ENCODE results near the gene RFX2. TPM values are rescaled to one million over a fixed set of nuclear protein-coding genes. Genes with fewer than 3 reads are reported as not detected.

The RFX2 gene
- total RNA-seq, 2 donors from 2014 or later = 14.0 to 14.8 TPM

GRCh38 chr19:6126335-6126974 is 16.2 kb upstream of the RFX2 start:
- intact Hi-C loops (cut with DNase I) = no loop called here

GRCh38 chr19:6125571-6125989 is 15.3 kb upstream of the RFX2 start:
- Histone ChIP-seq H3K27me3 (no peaks in the 10 kb centered on the region), H3K4me3 (no peak overlapping the region), H3K9me3 (no peaks in the 10 kb centered on the region), H3K27ac (no peak overlapping the region), H3K4me1 (no peaks in the 10 kb centered on the region), H3K36me3 (replicated peaks in 1 of 2; ENCODE audit: insufficient read depth in 1 of 2, low read depth in 2 of 2) (no peaks in the 10 kb centered on the region)
- WGBS, 2 donors = 19 to 42% methylated on average over 5 to 6 of the region's 6 CpGs
- intact Hi-C loops (cut with DNase I) = no loop called here
- DNase-seq (peak; percentile 67 to 79 (median 72)), ATAC-seq (peak; percentile 90)
- TF ChIP-seq, protein P1, sequence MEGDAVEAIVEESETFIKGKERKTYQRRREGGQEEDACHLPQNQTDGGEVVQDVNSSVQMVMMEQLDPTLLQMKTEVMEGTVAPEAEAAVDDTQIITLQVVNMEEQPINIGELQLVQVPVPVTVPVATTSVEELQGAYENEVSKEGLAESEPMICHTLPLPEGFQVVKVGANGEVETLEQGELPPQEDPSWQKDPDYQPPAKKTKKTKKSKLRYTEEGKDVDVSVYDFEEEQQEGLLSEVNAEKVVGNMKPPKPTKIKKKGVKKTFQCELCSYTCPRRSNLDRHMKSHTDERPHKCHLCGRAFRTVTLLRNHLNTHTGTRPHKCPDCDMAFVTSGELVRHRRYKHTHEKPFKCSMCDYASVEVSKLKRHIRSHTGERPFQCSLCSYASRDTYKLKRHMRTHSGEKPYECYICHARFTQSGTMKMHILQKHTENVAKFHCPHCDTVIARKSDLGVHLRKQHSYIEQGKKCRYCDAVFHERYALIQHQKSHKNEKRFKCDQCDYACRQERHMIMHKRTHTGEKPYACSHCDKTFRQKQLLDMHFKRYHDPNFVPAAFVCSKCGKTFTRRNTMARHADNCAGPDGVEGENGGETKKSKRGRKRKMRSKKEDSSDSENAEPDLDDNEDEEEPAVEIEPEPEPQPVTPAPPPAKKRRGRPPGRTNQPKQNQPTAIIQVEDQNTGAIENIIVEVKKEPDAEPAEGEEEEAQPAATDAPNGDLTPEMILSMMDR (IDR thresholded peaks at IDR 0.05) = peak; percentile 49 to 88 (median 84)
- no peak for TF ChIP-seq POLR2A (IDR thresholded peaks at IDR 0.05)

More at GRCh38 chr19:6126335-6126974, 16.2 kb upstream of the RFX2 start:
- H3K27me3 ChIP-seq = no peaks in the 10 kb centered on the region
- H3K27ac ChIP-seq = no peak overlapping the region
- WGBS, 2 donors = 28 to 36% methylated on average over 3 of the region's 3 CpGs
- no peaks in the 10 kb centered on the region for H3K9me3 ChIP-seq
- no peak for TF ChIP-seq POLR2A (IDR thresholded peaks at IDR 0.05)
- TF ChIP-seq, protein P1 (IDR thresholded peaks at IDR 0.05) = peak in 4 of 7 experiments; percentile 28 to 46 (median 34)
- H3K4me1 ChIP-seq = no peaks in the 10 kb centered on the region
- no peaks in the 10 kb centered on the region for H3K36me3 ChIP-seq (replicated peaks in 1 of 2; ENCODE audit: insufficient read depth in 1 of 2, low read depth in 2 of 2)
- DNase-seq (peak in 1 of 4 donors; percentile 16), ATAC-seq (peak; percentile 20)
- no peak overlapping the region for H3K4me3 ChIP-seq

GRCh38 chr19:6119031-6119430 is 8.7 kb upstream of the RFX2 start:
- Histone ChIP-seq H3K4me1 (no peaks in the 10 kb centered on the region), H3K27me3 (no peaks in the 10 kb centered on the region), H3K36me3 (replicated peaks in 1 of 2; ENCODE audit: insufficient read depth in 1 of 2, low read depth in 2 of 2) (no peaks in the 10 kb centered on the region), H3K27ac (no peak overlapping the region), H3K9me3 (no peaks in the 10 kb centered on the region), H3K4me3 (no peak overlapping the region)
- DNase-seq (no peak), ATAC-seq (no peak)
- intact Hi-C loops (cut with DNase I) = no loop called here
- TF ChIP-seq, protein P1 (IDR thresholded peaks at IDR 0.05) = no peak
- no peak for TF ChIP-seq POLR2A (IDR thresholded peaks at IDR 0.05)

- intact Hi-C loops (cut with DNase I) = no loop called here
- ATAC-seq = no peak
- WGBS, 2 donors = 58 to 67% methylated on average over 2 of the region's 2 CpGs
These were observed 7.7 kb upstream of the RFX2 start for GRCh38 chr19:6118043-6118442.

More at GRCh38 chr19:6118043-6118442, 7.7 kb upstream of the RFX2 start:
- no peaks in the 10 kb centered on the region for H3K4me1 ChIP-seq
- H3K27ac ChIP-seq = no peak overlapping the region
- H3K36me3 ChIP-seq (replicated peaks in 1 of 2; ENCODE audit: insufficient read depth in 1 of 2, low read depth in 2 of 2) = no peaks in the 10 kb centered on the region
- H3K4me3 ChIP-seq = no peak overlapping the region
- no peak for DNase-seq
- TF ChIP-seq, protein P1 (IDR thresholded peaks at IDR 0.05) = no peak
- TF ChIP-seq POLR2A (IDR thresholded peaks at IDR 0.05) = no peak
- H3K27me3 ChIP-seq = no peaks in the 10 kb centered on the region
- no peaks in the 10 kb centered on the region for H3K9me3 ChIP-seq

Measured in body of pancreas (tissue), 4 donors.